AG04449 (cell line): ENCODE results near the gene GARIN5A.

ENCODE experiments used
- CTCF ChIA-PET: fragments of 350-600 bp; formaldehyde crosslinking; extraction: SDS; loops from one replicate; lab custom pipeline; 2021; ENCODE audit warnings: antibody characterized with exemption; lab: Yijun Ruan, JAX
- POLR2A ChIA-PET: fragments of 400-600, 350-600 bp; formaldehyde crosslinking; extraction: SDS; loops from one replicate; lab custom pipeline; 2020; ENCODE audit warnings: antibody characterized with exemption, inconsistent platforms; lab: Yijun Ruan, JAX
- DNase-seq: peaks from one replicate; pipeline ENCODE4 v3.0.0-alpha.2; 2010; ENCODE audit warnings: low read depth, low spot score
- H3K4me3 ChIP-seq: 2 replicates; pipeline ENCODE4 v1.5.1; 2011; ENCODE audit warnings: low read depth, mild to moderate bottlenecking, control low read depth, low read length
- CTCF ChIP-seq: IDR thresholded peaks from one replicate; pipeline ENCODE4 v1.5.1; 2011; ENCODE audit warnings: mild to moderate bottlenecking, moderate library complexity, low read length, control low read depth, inconsistent platforms; ENCODE audit not compliant: insufficient read depth; ENCODE audit errors: missing control alignments

GARIN5A gene

GRCh38 chr19:50497022-50497405, 20.4 kb upstream of the GARIN5A start:
- ChIA-PET CTCF (interaction anchor here (1.1 kb wide), 1 partner anchor 34 kb away, joined by 3 read pairs; no protein-coding TSS in a partner anchor), POLR2A (no interaction called here)
- no peak for DNase-seq
- H3K4me3 ChIP-seq = no peak overlapping the region
- TF ChIP-seq CTCF = no peak

GRCh38 chr19:50496189-50497021, 19.8 kb upstream of the GARIN5A start:
- no peak for DNase-seq
- H3K4me3 ChIP-seq = no peak overlapping the region
- TF ChIP-seq CTCF = no peak
- ChIA-PET CTCF (interaction anchor here (1.1 kb wide), 1 partner anchor 34 kb away, joined by 3 read pairs; no protein-coding TSS in a partner anchor), POLR2A (no interaction called here)

GRCh38 chr19:50495020-50495531, 18.4 kb upstream of the GARIN5A start:
- POLR2A ChIA-PET = no interaction called here
- no peak for TF ChIP-seq CTCF
- CTCF ChIA-PET = no interaction called here

DNA sequence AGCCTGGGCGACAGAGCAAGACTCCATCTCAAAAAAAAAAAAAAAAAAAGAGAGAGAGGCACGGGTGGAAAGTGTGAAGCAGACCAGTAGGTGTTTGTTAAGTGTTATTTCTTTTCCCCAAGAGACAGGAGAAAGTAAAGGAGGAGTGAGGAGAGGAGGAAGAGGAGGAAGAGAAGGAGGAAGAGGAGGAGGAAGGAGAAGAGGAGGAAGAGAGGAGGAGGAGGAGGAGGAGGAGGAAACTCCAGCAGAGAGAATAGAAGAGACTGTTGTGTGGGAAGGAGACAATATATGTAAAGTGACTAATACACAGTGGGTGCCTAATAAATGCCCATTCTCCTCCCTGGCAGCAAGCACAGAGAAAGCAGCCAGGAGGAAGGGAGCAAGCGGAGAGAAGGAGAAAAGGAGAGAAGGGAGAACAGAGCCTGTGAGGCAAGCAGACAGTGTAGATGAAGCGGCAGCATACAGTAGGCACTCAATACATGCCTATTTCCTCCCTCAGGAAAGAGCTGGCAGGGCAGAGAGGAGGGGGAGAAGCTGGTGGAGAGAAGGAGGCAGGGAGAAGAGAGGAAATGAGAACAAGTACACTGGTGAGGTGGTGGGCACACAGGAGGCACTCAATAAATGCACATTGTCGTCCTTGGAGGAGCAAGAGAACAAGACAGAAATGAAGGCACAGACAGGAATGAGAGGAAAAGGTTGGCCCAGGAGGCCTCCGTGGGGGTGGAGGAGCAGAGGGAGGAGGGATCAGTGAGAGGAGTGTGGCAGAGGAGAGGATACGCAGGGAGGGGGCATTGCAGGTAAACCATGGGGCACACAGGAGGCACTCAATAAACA, 17.8 kb upstream of the GARIN5A start:
- no peak for TF ChIP-seq CTCF
- ChIA-PET CTCF (no interaction called here), POLR2A (no interaction called here)
- no peak overlapping the region for H3K4me3 ChIP-seq
- DNase-seq = no peak

More at GRCh38 chr19:50495020-50495531, 18.4 kb upstream of the GARIN5A start:
- DNase-seq = no peak
- H3K4me3 ChIP-seq = no peak overlapping the region

DNA sequence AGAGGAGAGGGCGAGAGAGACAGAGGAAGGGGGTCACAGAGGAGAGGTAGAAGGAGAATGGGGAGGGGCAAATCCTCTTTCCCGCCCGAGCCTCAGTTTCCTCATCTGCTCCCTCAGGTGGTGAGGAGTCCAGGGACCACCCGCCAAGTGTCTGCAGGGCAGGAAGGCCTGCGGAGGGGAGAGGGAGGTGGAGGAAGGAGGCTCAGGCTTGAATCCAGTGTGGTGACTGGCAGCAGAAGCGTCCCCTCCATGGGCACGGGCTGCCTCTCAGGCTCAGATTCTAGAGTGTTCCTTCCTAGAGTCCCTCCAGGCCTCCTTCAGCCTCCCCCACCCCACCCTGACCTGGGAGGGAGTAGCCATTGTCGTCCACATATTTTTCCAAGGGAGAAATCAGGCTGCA, 16.5 kb upstream of the GARIN5A start:
- no peak for TF ChIP-seq CTCF
- ChIA-PET CTCF (no interaction called here), POLR2A (no interaction called here)
- no peak overlapping the region for H3K4me3 ChIP-seq
- DNase-seq = no peak
